Spleen (tissue), 11 donors: ENCODE results near the gene SMC5. TPM values are rescaled to one million over a fixed set of nuclear protein-coding genes. Genes with fewer than 3 reads are reported as not detected.
"Not testable (repeated sequence)": the region's sequence is repeated elsewhere in the genome, so short reads cannot be mapped to it uniquely, and the experiment has no call there.

Experiments
- DNase-seq: peaks from one replicate; pipeline ENCODE4 v3.0.0-alpha.2; 2020
- H3K27ac ChIP-seq, 8 donors: fragments of 200-600 bp; sonication (generic) in 7 of 8; 1 replicate in 4 of 8; 2 replicates in 4 of 8; pipeline versions ENCODE4 v1.5.0 to v1.8.0; 2016 to 2021; ENCODE audit warnings: inconsistent platforms in 4 of 8, mild to moderate bottlenecking in 4 of 8, moderate library complexity in 1 of 8
- H3K27me3 ChIP-seq, 7 donors: fragments of 200-600 bp; sonication (generic) in 6 of 7; replicated peaks in 1 of 7; 1 replicate in 4 of 7; 2 replicates in 3 of 7; pipeline versions ENCODE4 v1.5.0 to v1.8.0; 2016 to 2021; ENCODE audit warnings: inconsistent platforms in 3 of 7, mild to moderate bottlenecking in 1 of 7
- H3K36me3 ChIP-seq, 6 donors: fragments of 200-600 bp; sonication (generic) in 5 of 6; 1 replicate in 4 of 6; 2 replicates in 2 of 6; pipeline versions ENCODE4 v1.5.0 to v1.8.0; 2016 to 2021; ENCODE audit warnings: inconsistent platforms in 2 of 6
- H3K4me1 ChIP-seq, 6 donors: fragments of 200-600 bp; sonication (generic) in 5 of 6; 1 replicate in 3 of 6; 2 replicates in 3 of 6; pipeline versions ENCODE4 v1.5.0 to v1.8.0; 2016 to 2021; ENCODE audit warnings: inconsistent platforms in 3 of 6
- H3K4me3 ChIP-seq, 8 donors: fragments of 200-600 bp; sonication (generic) in 7 of 8; 1 replicate in 4 of 8; 2 replicates in 4 of 8; pipeline versions ENCODE4 v1.5.0 to v1.8.0; 2016 to 2021; ENCODE audit warnings: inconsistent platforms in 4 of 8, mild to moderate bottlenecking in 4 of 8, moderate library complexity in 2 of 8
- H3K9me3 ChIP-seq, 8 donors: fragments of 200-600 bp; sonication (generic) in 7 of 8; 1 replicate in 4 of 8; 2 replicates in 4 of 8; pipeline versions ENCODE4 v1.5.0 to v1.8.0; 2016 to 2021; ENCODE audit warnings: inconsistent platforms in 4 of 8
- CTCF ChIP-seq, 11 experiments: fragments of 200-600 bp in 7 of 11; fragments of 450-650 bp in 4 of 11; sonication (generic) in 4 of 11; IDR thresholded peaks in 8 of 11; conservative IDR thresholded peaks in 3 of 11; 1 replicate in 7 of 11; 2 replicates in 4 of 11; pipeline versions ENCODE4 v1.4.0 to v1.8.0; 2016 to 2021; ENCODE audit warnings: antibody characterized with exemption in 11 of 11, inconsistent platforms in 4 of 11, mild to moderate bottlenecking in 1 of 11
- POLR2A ChIP-seq, 3 donors: fragments of 450-650 bp; IDR thresholded peaks; one replicate each; pipeline ENCODE4 v1.5.1; 2017; ENCODE audit warnings: antibody characterized with exemption in 3 of 3, mild to moderate bottlenecking in 1 of 3
- POLR2AphosphoS5 ChIP-seq, 3 donors: sonication (generic); formaldehyde crosslinking; IDR thresholded peaks; one replicate each; pipeline ENCODE4 v1.5.1; 2017; ENCODE audit warnings: antibody characterized with exemption in 3 of 3
- WGBS, 5 donors: extraction: QIAGEN DNeasy Blood & Tissue Kit in 3 of 5; methylation state at CpG; one replicate each; pipeline versions ENCODE4 v1.1.5 to v1.1.7; 2013 to 2018; 5-methylcytosine and 5-hydroxymethylcytosine counted together
- intact Hi-C: fragments of 100-400 bp; cut with DNase I; formaldehyde crosslinking; loops from one replicate; pipeline ENCODE4 v1.15.0; 2023; ENCODE audit warnings: low total_unique reads
- polyA plus RNA-seq, 3 donors: library from polyadenylated mRNA; stranded (reverse); fragments of 200-250 nt; gene quantifications; one replicate each; pipeline ENCODE4 v1.2.1, GENCODE V29; 2013
- total RNA-seq, 7 donors: library from RNA; depleted of rRNA in 3 of 7; stranded (reverse); fragments of >200 nt in 3 of 7; fragmentation: NEBNext Ultra II Directional in 4 of 7; extraction: Animal tissue kit (Norgen Biotek cat#: 25700) in 4 of 7; gene quantifications; one replicate each; pipeline versions ENCODE4 v1.1.0 to v1.2.1, GENCODE V29; 2016 to 2021
- donor health status: healthy with polysubstance abuse.
- donor health status: DM: no; HTN: no; CAD: no; lungs with moderate emphysema.
- donor health status: DM: no; HTN: no; CAD: no.
- donor health status: Bipolar disorder and iron deficiency.
- donor health status: healthy.
- donor health status: DM: no; HTN: no; CAD: no.
- donor health status: DM: yes; HTN: yes; CAD: no.

SMC5 gene
- total and polyA plus RNA-seq, 10 donors: 7.4 to 39.9 (median 29.8) TPM

- Histone ChIP-seq H3K4me1 (peaks cover 38 to 100% (median 81%) of the 10 kb centered on the region in 6 donors), H3K36me3 (no peaks in the 10 kb centered on the region), H3K9me3 (no peaks in the 10 kb centered on the region), H3K27me3 (no peaks in the 10 kb centered on the region), H3K27ac (peak overlapping the region in 5 of 8 donors; percentile 31 to 90 (median 71)), H3K4me3 (no peak overlapping the region)
- WGBS, 5 donors: 83 to 89% (median 85%) methylated on average over 5 of the region's 5 CpGs
- intact Hi-C loops: no loop called here
- no peak for DNase-seq
- TF ChIP-seq POLR2AphosphoS5 (IDR thresholded peaks at IDR 0.05): no peak
- no peak for TF ChIP-seq POLR2A (IDR thresholded peaks at IDR 0.05)
- TF ChIP-seq CTCF (IDR thresholded peaks at IDR 0.05 in 8 of 11, conservative IDR thresholded peaks at IDR 0.05 in 3 of 11): no peak
Observed at GRCh38 chr9:70400107-70400892, 141.5 kb downstream of the SMC5 start.

GRCh38 chr9:70401241-70401640, 142.5 kb downstream of the SMC5 start:
- H3K9me3 ChIP-seq, DNase-seq, H3K27ac ChIP-seq, intact Hi-C loops, H3K27me3 ChIP-seq, H3K36me3 ChIP-seq, H3K4me3 ChIP-seq: not testable (repeated sequence)
- H3K4me1 ChIP-seq: peaks cover 41 to 100% (median 80%) of the 10 kb centered on the region in 6 donors
- 93 to 98% (median 95%) methylated on average over 6 of the region's 6 CpGs for WGBS, 5 donors

- DNase-seq: no peak
- Histone ChIP-seq H3K27me3 (no peaks in the 10 kb centered on the region), H3K4me1 (peaks cover 51 to 100% (median 80%) of the 10 kb centered on the region in 6 donors), H3K9me3 (no peaks in the 10 kb centered on the region), H3K27ac (no peak overlapping the region), H3K4me3 (no peak overlapping the region), H3K36me3 (no peaks in the 10 kb centered on the region)
- 85 to 93% (median 88%) methylated on average over 1 of the region's 1 CpG for WGBS, 5 donors
- intact Hi-C loops: no loop called here
- no peak for TF ChIP-seq CTCF (IDR thresholded peaks at IDR 0.05 in 8 of 11, conservative IDR thresholded peaks at IDR 0.05 in 3 of 11)
- no peak for TF ChIP-seq POLR2A (IDR thresholded peaks at IDR 0.05)
- no peak for TF ChIP-seq POLR2AphosphoS5 (IDR thresholded peaks at IDR 0.05)
Observed at GRCh38 chr9:70402213-70402612, 143.4 kb downstream of the SMC5 start.

DNA sequence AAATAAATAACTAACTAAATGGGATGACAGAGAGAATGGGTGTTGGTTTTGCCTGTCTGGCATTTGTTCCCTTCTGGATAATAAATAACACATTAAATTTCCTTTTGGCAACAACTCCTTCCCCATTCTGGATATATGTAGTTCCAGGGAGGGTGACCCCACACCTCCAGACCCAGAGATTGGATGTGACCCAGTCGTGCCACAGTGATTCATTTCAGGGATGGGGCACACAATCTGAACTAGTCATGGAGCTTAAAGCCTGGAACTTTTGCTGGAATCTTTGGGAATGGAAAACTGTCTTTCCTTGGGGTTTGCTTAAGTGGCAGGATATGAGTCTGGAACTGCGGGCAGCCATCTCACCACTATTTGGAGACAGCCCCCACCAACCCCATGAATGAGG, 144.4 kb downstream of the SMC5 start:
- intact Hi-C loops: no loop called here
- peaks cover 50 to 100% (median 80%) of the 10 kb centered on the region in 6 donors for H3K4me1 ChIP-seq
- DNase-seq: no peak
- H3K27me3 ChIP-seq: no peaks in the 10 kb centered on the region
- TF ChIP-seq POLR2AphosphoS5 (IDR thresholded peaks at IDR 0.05) (no peak), CTCF (IDR thresholded peaks at IDR 0.05 in 8 of 11, conservative IDR thresholded peaks at IDR 0.05 in 3 of 11) (no peak), POLR2A (IDR thresholded peaks at IDR 0.05) (no peak)
- H3K36me3 ChIP-seq: peaks cover 0 to 3% (median 0%) of the 10 kb centered on the region in 6 donors
- WGBS, 5 donors: 64 to 89% (median 80%) methylated on average over 2 of the region's 2 CpGs
- H3K4me3 ChIP-seq: no peak overlapping the region
- H3K9me3 ChIP-seq: no peaks in the 10 kb centered on the region
- peak overlapping the region in 4 of 8 donors; percentile 6 to 83 (median 24) for H3K27ac ChIP-seq
